ENCODE measurements around the gene VSNL1.

The VSNL1 gene

DNA sequence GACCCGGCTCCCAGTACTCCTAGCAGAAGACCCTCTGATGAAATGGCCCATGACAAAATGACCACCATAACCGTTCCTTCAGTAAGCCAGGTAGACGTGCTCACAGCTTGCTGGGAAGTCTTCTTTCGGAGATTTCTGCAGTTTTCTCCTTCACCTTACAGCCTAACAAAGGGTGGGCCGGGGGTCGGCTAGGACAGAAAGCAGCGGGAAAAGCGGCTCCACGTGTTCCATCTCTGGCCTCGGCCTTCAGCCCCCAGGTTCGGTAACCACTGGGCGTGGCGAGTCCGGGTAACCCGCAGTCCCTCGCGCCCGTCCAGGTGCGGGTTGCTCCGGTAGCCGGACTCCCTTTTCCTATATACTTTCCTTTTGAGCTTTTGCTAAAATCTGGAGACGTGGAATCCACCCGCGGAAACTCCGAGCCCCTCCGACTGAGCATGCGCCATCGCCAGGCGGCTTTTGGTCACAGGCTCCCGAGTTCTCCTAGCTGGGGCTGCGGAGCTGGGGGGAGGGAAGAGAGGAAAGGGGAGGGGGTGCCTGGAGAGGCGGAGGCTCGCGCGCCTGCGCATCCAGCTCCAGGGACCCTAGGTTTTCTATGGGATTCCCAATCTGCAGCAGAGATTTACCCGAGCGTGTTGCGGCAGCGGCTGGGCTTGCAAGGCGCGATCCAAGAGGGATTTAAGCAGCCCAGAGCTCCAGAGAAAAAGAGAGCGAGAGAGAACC, at the start of gene VSNL1:
Gene VSNL1 (plus strand): TSS at position 604 of the 720 bp plus-strand sequence. CDS start 51,379 bp downstream, outside the sequence.
- Histone ChIP-seq H3K4me1 (ENCODE audit: insufficient read depth, low read length) (peaks cover 24% of the 10 kb centered on the region), H3K36me3 (ENCODE audit: insufficient read depth, low read length) (no peaks in the 10 kb centered on the region), H3K27me3 (ENCODE audit: insufficient read depth, low read length) (peaks cover 45% of the 10 kb centered on the region), H2AFZ (ENCODE audit: low read depth, low read length) (peak within 1 kb of the TSS; percentile 97), H3K4me3 (ENCODE audit: low read length) (peak within 1 kb of the TSS; percentile 64), H3K9me3 (ENCODE audit: low read length) (no peaks in the 10 kb centered on the region)

DNA sequence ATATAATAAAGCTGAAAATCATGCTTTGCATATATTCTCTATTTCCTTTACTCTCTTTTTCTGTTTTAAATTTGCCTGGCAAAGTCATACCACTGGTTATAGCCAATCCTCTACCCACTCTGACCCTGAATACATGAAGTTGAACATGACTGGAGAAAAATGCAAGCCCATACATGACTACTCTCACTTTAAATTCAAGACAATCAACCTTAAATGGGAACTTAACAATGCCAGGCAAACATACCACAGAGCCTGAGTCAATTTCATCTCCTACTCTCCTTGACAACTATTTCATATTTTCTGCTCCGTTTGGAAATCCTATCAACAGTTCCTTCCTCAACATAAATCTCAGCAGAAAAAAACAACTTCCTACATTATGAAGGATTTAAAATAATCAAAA, 44.9 kb upstream of the VSNL1 start:
- H3K4me1 ChIP-seq (ENCODE audit: insufficient read depth, low read length): no peaks in the 10 kb centered on the region
- no peak overlapping the region for H3K4me3 ChIP-seq (ENCODE audit: low read length)
- H3K27me3 ChIP-seq (ENCODE audit: insufficient read depth, low read length): no peaks in the 10 kb centered on the region
- H3K36me3 ChIP-seq (ENCODE audit: insufficient read depth, low read length): no peaks in the 10 kb centered on the region
- no peak overlapping the region for H2AFZ ChIP-seq (ENCODE audit: low read depth, low read length)
- H3K9me3 ChIP-seq (ENCODE audit: low read length): no peaks in the 10 kb centered on the region

DNA sequence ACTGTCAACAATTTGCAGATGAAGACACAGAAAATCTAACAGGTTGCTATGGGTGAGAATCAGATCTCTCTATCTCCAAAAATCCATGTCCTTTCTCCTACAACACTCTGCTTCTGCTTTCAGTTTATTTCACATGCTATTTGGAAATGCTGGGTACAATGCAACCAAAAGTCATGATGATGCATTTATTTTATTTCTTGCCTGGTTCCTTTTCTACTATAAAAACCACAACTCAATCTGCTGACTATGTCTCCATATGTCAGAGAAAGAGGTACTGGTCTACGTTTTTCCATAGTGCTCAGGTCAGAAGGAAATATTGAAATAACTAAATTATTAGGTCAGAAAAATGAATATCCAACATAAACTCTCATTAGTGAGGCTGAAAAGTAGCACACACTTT, 42.8 kb upstream of the VSNL1 start:
- Histone ChIP-seq H3K4me3 (ENCODE audit: low read length) (no peak overlapping the region), H2AFZ (ENCODE audit: low read depth, low read length) (no peak overlapping the region), H3K4me1 (ENCODE audit: insufficient read depth, low read length) (no peaks in the 10 kb centered on the region), H3K27me3 (ENCODE audit: insufficient read depth, low read length) (no peaks in the 10 kb centered on the region), H3K36me3 (ENCODE audit: insufficient read depth, low read length) (no peaks in the 10 kb centered on the region), H3K9me3 (ENCODE audit: low read length) (no peaks in the 10 kb centered on the region)

DNA sequence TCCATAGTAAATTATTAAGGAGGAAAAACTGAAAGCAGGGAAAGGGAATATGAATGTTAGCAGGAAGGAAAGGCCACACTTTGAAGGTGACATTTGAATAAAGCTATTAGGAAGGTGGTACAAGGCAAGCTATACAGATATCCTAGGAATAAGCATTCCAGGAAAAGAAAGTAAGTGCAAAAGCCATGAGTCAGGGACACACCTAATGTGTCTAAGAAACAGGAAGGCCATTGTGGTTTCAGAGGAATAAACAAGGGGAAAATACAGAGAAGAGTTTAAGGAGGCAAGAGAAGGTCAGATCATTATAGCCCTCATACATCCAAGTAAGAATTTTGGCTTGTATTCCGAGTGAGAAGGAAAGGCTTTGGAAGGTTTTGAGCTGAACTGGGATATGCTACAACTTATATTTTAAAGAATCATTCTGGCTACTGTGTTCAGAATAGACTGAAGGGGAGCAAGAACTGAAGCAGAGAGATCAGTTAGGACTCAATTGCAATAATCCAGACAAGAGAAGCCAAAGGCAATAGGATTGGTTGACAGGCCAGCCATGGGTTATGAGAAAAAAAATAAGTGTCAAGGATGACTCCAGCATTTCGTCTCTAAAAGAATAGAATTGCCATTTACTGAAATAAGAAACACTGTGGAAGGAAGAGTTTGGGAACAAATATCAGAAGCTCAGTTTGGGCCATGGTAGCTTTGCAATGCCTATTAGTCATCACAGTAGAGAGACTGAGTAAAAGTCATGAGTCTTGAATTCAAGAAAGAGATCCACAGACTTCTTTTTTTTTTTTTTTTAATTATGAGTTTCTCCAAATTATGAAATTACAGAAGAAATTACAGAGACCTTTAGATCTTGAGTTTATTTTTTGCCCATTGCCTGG, 33.5 kb upstream of the VSNL1 start:
- Histone ChIP-seq H3K9me3 (ENCODE audit: low read length) (no peaks in the 10 kb centered on the region), H3K4me3 (ENCODE audit: low read length) (no peak overlapping the region), H3K4me1 (ENCODE audit: insufficient read depth, low read length) (no peaks in the 10 kb centered on the region), H3K27me3 (ENCODE audit: insufficient read depth, low read length) (no peaks in the 10 kb centered on the region), H2AFZ (ENCODE audit: low read depth, low read length) (no peak overlapping the region), H3K36me3 (ENCODE audit: insufficient read depth, low read length) (no peaks in the 10 kb centered on the region)

DNA sequence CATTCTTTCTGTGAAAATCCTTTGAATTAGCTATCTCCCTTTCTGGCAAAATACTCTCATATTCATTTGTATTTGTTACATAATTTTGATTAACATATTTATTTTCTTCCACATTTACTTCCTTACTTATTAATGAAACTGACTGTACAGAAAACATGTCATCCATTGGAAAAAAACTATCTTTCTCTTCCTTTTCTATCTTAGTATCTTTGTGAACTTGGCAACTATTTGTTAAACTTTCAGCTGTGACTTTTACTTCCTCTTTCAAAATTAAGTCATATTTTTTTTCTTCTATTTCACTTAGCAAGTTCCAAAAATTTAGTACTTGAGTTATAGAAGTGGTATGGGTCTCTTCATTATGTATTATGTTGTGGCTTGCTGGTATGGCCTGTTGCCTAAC, 24.8 kb upstream of the VSNL1 start:
- peaks cover 3% of the 10 kb centered on the region for H3K4me1 ChIP-seq (ENCODE audit: insufficient read depth, low read length)
- no peak overlapping the region for H2AFZ ChIP-seq (ENCODE audit: low read depth, low read length)

DNA sequence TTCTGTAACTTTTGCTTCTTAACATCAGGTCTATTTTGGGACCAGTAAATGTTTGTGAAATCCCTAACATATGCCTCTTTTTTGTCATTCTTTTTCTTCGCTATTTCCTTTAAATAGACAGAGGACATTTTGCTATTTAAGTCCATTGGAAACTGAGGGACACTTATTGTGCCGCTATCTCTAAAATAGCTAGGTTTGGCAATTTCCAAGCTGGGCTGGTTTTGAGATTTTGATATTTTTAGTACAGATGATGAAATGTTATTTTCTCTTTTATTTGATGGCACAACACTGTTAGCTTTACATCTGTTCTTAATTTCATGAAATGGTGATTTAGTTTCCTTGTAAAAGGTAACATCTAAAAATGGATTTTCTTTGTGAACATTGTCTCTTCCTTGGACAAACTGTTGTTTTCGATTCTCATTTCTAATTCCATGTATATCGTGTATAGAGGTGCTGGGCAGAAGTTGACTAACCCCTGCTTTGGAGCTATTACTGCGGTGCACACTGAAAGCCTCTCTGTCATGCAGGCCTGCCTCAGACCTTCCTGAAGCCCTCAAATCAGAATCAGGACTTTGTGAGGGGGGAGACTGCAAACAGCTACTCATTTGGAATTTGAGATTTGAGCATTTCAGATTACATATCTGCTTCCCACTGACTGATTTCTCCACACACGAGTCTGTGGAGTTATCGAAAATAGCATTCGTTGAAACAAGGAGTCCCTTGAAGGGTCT, 22.9 kb upstream of the VSNL1 start:
- Histone ChIP-seq H3K36me3 (ENCODE audit: insufficient read depth, low read length) (no peaks in the 10 kb centered on the region), H3K4me3 (ENCODE audit: low read length) (peak overlapping the region; percentile 47), H3K4me1 (ENCODE audit: insufficient read depth, low read length) (peaks cover 3% of the 10 kb centered on the region), H3K9me3 (ENCODE audit: low read length) (no peaks in the 10 kb centered on the region), H2AFZ (ENCODE audit: low read depth, low read length) (peak overlapping the region; percentile 78), H3K27me3 (ENCODE audit: insufficient read depth, low read length) (no peaks in the 10 kb centered on the region)

More for the DNA sequence above, 24.8 kb upstream of the VSNL1 start:
- no peaks in the 10 kb centered on the region for H3K27me3 ChIP-seq (ENCODE audit: insufficient read depth, low read length)
- H3K9me3 ChIP-seq (ENCODE audit: low read length): no peaks in the 10 kb centered on the region
- H3K4me3 ChIP-seq (ENCODE audit: low read length): no peak overlapping the region
- no peaks in the 10 kb centered on the region for H3K36me3 ChIP-seq (ENCODE audit: insufficient read depth, low read length)

DNA sequence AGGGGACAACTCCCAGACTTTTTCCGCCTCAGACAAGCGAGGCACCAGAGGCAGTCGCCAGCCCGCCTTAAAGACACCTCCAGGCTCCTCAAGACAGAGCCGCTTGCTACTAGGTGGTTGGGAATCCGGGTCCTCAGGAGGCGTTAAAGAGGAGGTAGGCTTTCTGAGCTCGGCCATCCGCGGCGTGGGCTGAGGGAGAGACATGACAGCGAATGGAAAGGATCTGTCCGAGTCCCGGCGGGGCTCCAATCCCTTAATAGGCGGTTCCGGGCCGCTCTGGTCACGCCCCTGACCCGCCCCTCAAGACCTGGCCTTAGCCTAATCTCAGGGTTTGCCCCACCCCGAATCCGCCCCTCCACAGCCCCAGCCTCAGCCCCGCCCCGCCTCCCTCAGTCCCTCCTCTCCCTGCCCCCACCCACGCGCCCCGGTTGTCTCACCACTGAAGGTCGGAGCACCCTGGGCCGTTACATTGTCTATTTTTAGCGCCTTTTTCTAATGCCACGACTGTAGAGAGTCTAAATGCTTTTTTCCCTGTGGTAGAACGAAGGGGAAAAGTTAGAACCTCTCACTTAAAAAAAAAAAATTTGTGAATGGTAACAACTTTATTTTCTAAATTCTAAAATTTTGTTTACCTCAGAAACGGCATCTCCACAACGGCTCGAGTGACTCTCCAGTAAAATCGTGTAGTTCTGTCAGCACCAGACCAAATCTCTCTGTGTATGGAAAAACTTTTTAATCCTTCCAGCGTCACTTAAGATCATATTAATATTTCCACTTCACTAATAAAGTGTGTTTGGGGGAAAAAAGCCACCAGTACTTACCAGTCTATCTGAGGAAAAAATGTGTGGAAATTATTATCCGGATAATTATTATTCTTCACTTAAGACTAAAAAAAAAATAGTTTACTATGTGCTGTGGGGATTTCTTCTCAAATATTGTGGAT, 22.0 kb upstream of the VSNL1 start, which contains the start of gene RAD51AP2:
Gene RAD51AP2 (minus strand): TSS at position 229 of the 943 bp plus-strand sequence. CDS start 25 bp downstream, at position 204.
- Histone ChIP-seq H3K27me3 (ENCODE audit: insufficient read depth, low read length) (no peaks in the 10 kb centered on the region), H3K36me3 (ENCODE audit: insufficient read depth, low read length) (no peaks in the 10 kb centered on the region), H3K9me3 (ENCODE audit: low read length) (no peaks in the 10 kb centered on the region), H2AFZ (ENCODE audit: low read depth, low read length) (peak within 1 kb of the TSS; percentile 78), H3K4me1 (ENCODE audit: insufficient read depth, low read length) (peaks cover 3% of the 10 kb centered on the region), H3K4me3 (ENCODE audit: low read length) (peak within 1 kb of the TSS; percentile 47)

DNA sequence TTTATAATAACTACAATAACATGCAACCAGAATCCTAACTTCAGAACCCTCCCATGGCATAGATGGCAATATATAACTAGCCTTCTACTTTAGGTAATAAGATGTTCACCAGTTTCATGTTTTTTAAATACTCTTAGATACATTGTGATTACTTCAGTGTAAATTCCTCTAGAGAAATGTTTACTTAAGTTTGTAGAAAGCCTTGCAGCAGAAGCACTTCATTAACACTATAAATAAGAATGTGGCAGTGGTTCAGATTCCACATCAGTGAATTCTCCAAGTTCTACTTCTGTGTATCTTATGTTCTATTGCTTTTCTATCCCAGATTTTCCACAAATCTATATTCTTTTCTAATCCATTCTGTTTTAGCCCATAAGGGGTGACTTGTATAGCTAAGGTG, 21.0 kb upstream of the VSNL1 start:
- H3K4me1 ChIP-seq (ENCODE audit: insufficient read depth, low read length): peaks cover 3% of the 10 kb centered on the region
- no peaks in the 10 kb centered on the region for H3K9me3 ChIP-seq (ENCODE audit: low read length)
- H3K27me3 ChIP-seq (ENCODE audit: insufficient read depth, low read length): no peaks in the 10 kb centered on the region
- H3K36me3 ChIP-seq (ENCODE audit: insufficient read depth, low read length): no peaks in the 10 kb centered on the region
- H2AFZ ChIP-seq (ENCODE audit: low read depth, low read length): no peak overlapping the region
- H3K4me3 ChIP-seq (ENCODE audit: low read length): no peak overlapping the region

DNA sequence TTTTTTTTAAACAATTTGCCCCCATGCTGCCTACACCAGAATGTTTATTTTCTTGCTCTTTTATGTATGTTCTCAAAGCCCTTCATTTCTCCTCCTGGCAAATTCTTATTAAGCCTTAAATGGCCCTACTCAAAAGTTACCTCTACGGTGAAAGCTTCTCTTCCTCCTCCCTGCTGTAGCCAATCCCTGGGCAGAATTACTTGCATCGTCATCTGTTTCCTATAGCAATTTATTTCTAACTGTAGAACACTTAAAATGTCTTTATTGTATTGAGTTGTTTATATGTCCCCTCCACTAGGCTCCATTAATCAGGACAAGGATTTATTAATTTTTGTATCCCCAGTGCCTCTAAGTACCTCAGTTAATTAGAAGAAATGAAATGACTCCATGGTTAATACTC, 19.7 kb upstream of the VSNL1 start:
- Histone ChIP-seq H3K27me3 (ENCODE audit: insufficient read depth, low read length) (no peaks in the 10 kb centered on the region), H3K4me3 (ENCODE audit: low read length) (no peak overlapping the region), H3K9me3 (ENCODE audit: low read length) (no peaks in the 10 kb centered on the region), H2AFZ (ENCODE audit: low read depth, low read length) (no peak overlapping the region), H3K36me3 (ENCODE audit: insufficient read depth, low read length) (no peaks in the 10 kb centered on the region), H3K4me1 (ENCODE audit: insufficient read depth, low read length) (peaks cover 3% of the 10 kb centered on the region)

DNA sequence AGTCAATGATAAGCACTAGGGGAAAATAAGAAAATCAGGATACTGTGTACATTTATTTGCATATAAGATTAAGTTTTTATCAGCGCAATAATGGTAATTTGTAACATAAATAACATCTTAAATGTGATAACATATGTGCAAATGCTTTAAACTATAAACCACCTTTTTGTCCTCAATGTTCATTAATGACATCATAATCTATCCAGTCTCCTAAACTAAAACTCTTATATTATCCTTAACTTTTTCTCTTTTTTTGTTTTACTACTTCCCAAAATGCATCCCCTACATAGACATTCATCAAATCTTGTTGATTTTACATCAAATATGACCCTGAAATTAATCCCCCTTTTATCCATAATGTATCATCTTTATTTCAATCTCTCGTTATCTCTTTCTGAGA, 18.9 kb upstream of the VSNL1 start:
- Histone ChIP-seq H3K4me3 (ENCODE audit: low read length) (no peak overlapping the region), H3K27me3 (ENCODE audit: insufficient read depth, low read length) (no peaks in the 10 kb centered on the region), H2AFZ (ENCODE audit: low read depth, low read length) (no peak overlapping the region), H3K9me3 (ENCODE audit: low read length) (no peaks in the 10 kb centered on the region), H3K36me3 (ENCODE audit: insufficient read depth, low read length) (no peaks in the 10 kb centered on the region), H3K4me1 (ENCODE audit: insufficient read depth, low read length) (peaks cover 3% of the 10 kb centered on the region)

DNA sequence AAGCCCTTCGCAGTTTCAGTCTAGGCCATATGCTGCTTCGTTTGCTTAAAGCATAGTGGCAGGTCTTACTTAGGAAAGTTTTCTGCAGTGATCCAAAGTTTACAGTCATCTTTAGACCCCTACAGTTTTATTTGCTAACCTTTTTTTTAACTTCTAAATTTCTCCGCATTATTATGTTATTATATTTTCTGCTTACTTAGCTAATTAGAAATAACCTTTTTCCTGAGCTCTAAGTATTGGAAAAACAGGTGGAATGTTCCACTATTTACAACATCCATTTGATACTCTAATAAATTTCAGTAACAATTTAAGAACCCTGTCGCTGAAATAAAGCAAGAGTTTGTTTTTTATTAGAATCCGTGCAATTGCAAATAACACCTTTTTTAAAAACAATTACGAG, 18.2 kb upstream of the VSNL1 start:
- Histone ChIP-seq H3K4me1 (ENCODE audit: insufficient read depth, low read length) (peaks cover 3% of the 10 kb centered on the region), H3K4me3 (ENCODE audit: low read length) (no peak overlapping the region), H2AFZ (ENCODE audit: low read depth, low read length) (no peak overlapping the region), H3K9me3 (ENCODE audit: low read length) (no peaks in the 10 kb centered on the region), H3K36me3 (ENCODE audit: insufficient read depth, low read length) (no peaks in the 10 kb centered on the region), H3K27me3 (ENCODE audit: insufficient read depth, low read length) (no peaks in the 10 kb centered on the region)

DNA sequence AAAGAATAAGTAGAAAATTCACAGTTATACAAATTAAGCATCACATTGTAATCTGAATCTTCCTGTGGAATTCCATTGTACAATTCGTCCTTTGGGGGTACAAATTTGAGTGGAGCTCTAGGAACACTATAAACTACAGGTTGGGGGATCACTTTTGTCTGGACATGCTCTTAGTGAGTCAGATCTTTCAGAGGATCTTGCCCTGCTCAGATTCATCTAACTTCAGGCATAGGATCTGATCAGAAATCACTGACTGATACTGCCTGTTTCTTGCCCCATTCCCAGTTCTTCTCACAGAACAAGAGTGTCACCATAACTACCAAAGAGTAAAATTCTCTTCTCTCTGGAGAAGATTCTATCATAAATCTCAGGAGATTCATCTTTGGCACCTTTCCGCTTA, 10.7 kb upstream of the VSNL1 start:
- Histone ChIP-seq H3K9me3 (ENCODE audit: low read length) (no peaks in the 10 kb centered on the region), H3K4me3 (ENCODE audit: low read length) (no peak overlapping the region), H2AFZ (ENCODE audit: low read depth, low read length) (no peak overlapping the region), H3K4me1 (ENCODE audit: insufficient read depth, low read length) (no peaks in the 10 kb centered on the region), H3K36me3 (ENCODE audit: insufficient read depth, low read length) (no peaks in the 10 kb centered on the region), H3K27me3 (ENCODE audit: insufficient read depth, low read length) (no peaks in the 10 kb centered on the region)

Data from neuron (in vitro differentiated cells).